ENCODE results near the gene ZNF414. TPM values are rescaled to one million over a fixed set of nuclear protein-coding genes. Genes with fewer than 3 reads are reported as not detected.

The ZNF414 gene
- polyA plus RNA-seq, 1 donor (not counting 4 experiments of a cell fraction or from before 2014, with no cell fraction given): 1.9 TPM

GRCh38 chr19:8503510-8503909 lies 10.5 kb downstream of the ZNF414 start:
- H4K20me1 ChIP-seq (ENCODE audit: control insufficient read depth, extremely low read depth, insufficient read depth, low read length): no peaks in the 10 kb centered on the region
- no peak overlapping the region for H3K9ac ChIP-seq (ENCODE audit: control insufficient read depth, extremely low read depth, insufficient read depth, low read length)
- H3K27me3 ChIP-seq (ENCODE audit: control insufficient read depth, extremely low read depth, insufficient read depth, low read length): no peaks in the 10 kb centered on the region
- H3K9me3 ChIP-seq (ENCODE audit: control insufficient read depth, low read depth, low read length): no peaks in the 10 kb centered on the region
- H3K9me1 ChIP-seq (ENCODE audit: control insufficient read depth, extremely low read depth, insufficient read depth, low read length): no peaks in the 10 kb centered on the region
- no peak overlapping the region for H2AFZ ChIP-seq (ENCODE audit: control insufficient read depth, low read length)
- H3K4me1 ChIP-seq (ENCODE audit: control insufficient read depth, extremely low read depth, insufficient read depth, low read length): no peaks in the 10 kb centered on the region
- no peak overlapping the region for H3K4me3 ChIP-seq (ENCODE audit: control insufficient read depth in 2 of 3, extremely low read depth in 1 of 3, insufficient read depth in 2 of 3, low read depth in 1 of 3, low read length in 3 of 3)
- TF ChIP-seq CTCF (optimal IDR thresholded peaks at IDR 0.05 in 1 of 3, IDR thresholded peaks at IDR 0.05 in 1 of 3, conservative IDR thresholded peaks at IDR 0.05 in 1 of 3; ENCODE audit: extremely low read depth in 1 of 3, insufficient read depth in 2 of 3, low read length in 3 of 3) (no peak), EZH2 (IDR thresholded peaks at IDR 0.05; ENCODE audit: low read length) (no peak)
- DNase-seq (ENCODE audit: low read depth, low spot score) (no peak), FAIRE-seq (no peak)
- no peaks in the 10 kb centered on the region for H3K79me2 ChIP-seq (ENCODE audit: control insufficient read depth, insufficient read depth, low read length)
- no peak overlapping the region for H3K4me2 ChIP-seq (ENCODE audit: control insufficient read depth, extremely low read depth, insufficient read depth, low read depth, low read length)
- dilution Hi-C loops (cut with MboI; ENCODE audit: extremely low pct_ligation_motif_present, low sequenced_read_pairs): no loop called here
- no peak overlapping the region for H3K27ac ChIP-seq (ENCODE audit: control insufficient read depth, insufficient read depth, low read length)
- no peaks in the 10 kb centered on the region for H3K36me3 ChIP-seq (ENCODE audit: control insufficient read depth in 2 of 2, extremely low read depth in 1 of 2, insufficient read depth in 2 of 2, low read length in 2 of 2)

GRCh38 chr19:8501981-8502380 lies 12.0 kb downstream of the ZNF414 start:
- TF ChIP-seq EZH2 (IDR thresholded peaks at IDR 0.05; ENCODE audit: low read length) (no peak), CTCF (optimal IDR thresholded peaks at IDR 0.05 in 1 of 3, IDR thresholded peaks at IDR 0.05 in 1 of 3, conservative IDR thresholded peaks at IDR 0.05 in 1 of 3; ENCODE audit: extremely low read depth in 1 of 3, insufficient read depth in 2 of 3, low read length in 3 of 3) (no peak)
- no peaks in the 10 kb centered on the region for H3K79me2 ChIP-seq (ENCODE audit: control insufficient read depth, insufficient read depth, low read length)
- no peak overlapping the region for H3K4me3 ChIP-seq (ENCODE audit: control insufficient read depth in 2 of 3, extremely low read depth in 1 of 3, insufficient read depth in 2 of 3, low read depth in 1 of 3, low read length in 3 of 3)
- dilution Hi-C loops (cut with MboI; ENCODE audit: extremely low pct_ligation_motif_present, low sequenced_read_pairs): no loop called here
- FAIRE-seq (no peak), DNase-seq (ENCODE audit: low read depth, low spot score) (no peak)
- no peaks in the 10 kb centered on the region for H4K20me1 ChIP-seq (ENCODE audit: control insufficient read depth, extremely low read depth, insufficient read depth, low read length)
- H3K9me1 ChIP-seq (ENCODE audit: control insufficient read depth, extremely low read depth, insufficient read depth, low read length): no peaks in the 10 kb centered on the region
- H3K4me1 ChIP-seq (ENCODE audit: control insufficient read depth, extremely low read depth, insufficient read depth, low read length): no peaks in the 10 kb centered on the region
- no peaks in the 10 kb centered on the region for H3K27me3 ChIP-seq (ENCODE audit: control insufficient read depth, extremely low read depth, insufficient read depth, low read length)
- no peak overlapping the region for H3K4me2 ChIP-seq (ENCODE audit: control insufficient read depth, extremely low read depth, insufficient read depth, low read depth, low read length)
- H3K36me3 ChIP-seq (ENCODE audit: control insufficient read depth in 2 of 2, extremely low read depth in 1 of 2, insufficient read depth in 2 of 2, low read length in 2 of 2): no peaks in the 10 kb centered on the region
- H3K9me3 ChIP-seq (ENCODE audit: control insufficient read depth, low read depth, low read length): no peaks in the 10 kb centered on the region
- no peak overlapping the region for H3K9ac ChIP-seq (ENCODE audit: control insufficient read depth, extremely low read depth, insufficient read depth, low read length)
- no peak overlapping the region for H3K27ac ChIP-seq (ENCODE audit: control insufficient read depth, insufficient read depth, low read length)
- no peak overlapping the region for H2AFZ ChIP-seq (ENCODE audit: control insufficient read depth, low read length)
